NB4 (cell line): ENCODE measurements around the gene TMEM207.

Experiments used
- DNase-seq: peaks from one replicate; pipeline ENCODE4 v3.0.0; 2010; ENCODE audit warnings: low read depth
- H3K4me3 ChIP-seq: one replicate; pipeline ENCODE4 v1.5.1; 2011; ENCODE audit warnings: mild to moderate bottlenecking, low read depth, low read length, moderate library complexity
- MYC ChIP-seq: IDR thresholded peaks from 2 replicates; pipeline ENCODE4 v1.6.1; 2011; ENCODE audit warnings: low read depth, low read length
- POLR2A ChIP-seq: IDR thresholded peaks from 2 replicates; pipeline ENCODE4 v1.6.1; 2011; ENCODE audit warnings: mild to moderate bottlenecking; ENCODE audit not compliant: insufficient read length; ENCODE audit errors: extremely low read depth
- TF ChIP-seq, protein P1 (sequence below): IDR thresholded peaks from 2 replicates; pipeline ENCODE4 v1.6.1; 2011; ENCODE audit warnings: low read depth, low read length
- TF ChIP-seq, protein P2 (sequence below): IDR thresholded peaks from one replicate; pipeline ENCODE4 v1.5.1; 2012; ENCODE audit warnings: low read depth, low read length

Gene TMEM207

DNA sequence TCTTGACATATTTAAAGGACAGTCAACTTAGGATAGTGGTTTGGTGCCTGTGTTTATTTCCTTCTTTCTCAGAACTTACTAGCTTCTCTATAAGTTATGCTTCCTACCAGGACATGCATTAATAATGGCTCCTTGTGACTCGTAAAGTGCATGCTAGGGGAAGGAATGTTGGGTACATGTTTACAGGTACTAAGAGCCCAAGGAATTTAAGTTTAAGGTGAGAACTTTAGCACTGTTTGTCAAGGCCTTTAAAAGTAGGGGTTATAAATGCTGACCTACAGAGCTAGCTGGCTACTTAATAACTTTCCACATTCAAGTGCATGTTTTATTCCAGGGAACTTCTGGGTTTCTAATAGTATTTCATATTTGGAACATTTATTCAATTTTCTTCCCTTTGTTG, at the start of gene TMEM207:
TMEM207 (minus strand) TSS at position 101 of the 400 bp plus-strand sequence; CDS start at position 9, 92 bp downstream.
- DNase-seq: no peak
- TF ChIP-seq MYC: no peak
- no peak for TF ChIP-seq POLR2A
- TF ChIP-seq, protein P1, sequence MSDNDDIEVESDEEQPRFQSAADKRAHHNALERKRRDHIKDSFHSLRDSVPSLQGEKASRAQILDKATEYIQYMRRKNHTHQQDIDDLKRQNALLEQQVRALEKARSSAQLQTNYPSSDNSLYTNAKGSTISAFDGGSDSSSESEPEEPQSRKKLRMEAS: no peak
- TF ChIP-seq, protein P2, sequence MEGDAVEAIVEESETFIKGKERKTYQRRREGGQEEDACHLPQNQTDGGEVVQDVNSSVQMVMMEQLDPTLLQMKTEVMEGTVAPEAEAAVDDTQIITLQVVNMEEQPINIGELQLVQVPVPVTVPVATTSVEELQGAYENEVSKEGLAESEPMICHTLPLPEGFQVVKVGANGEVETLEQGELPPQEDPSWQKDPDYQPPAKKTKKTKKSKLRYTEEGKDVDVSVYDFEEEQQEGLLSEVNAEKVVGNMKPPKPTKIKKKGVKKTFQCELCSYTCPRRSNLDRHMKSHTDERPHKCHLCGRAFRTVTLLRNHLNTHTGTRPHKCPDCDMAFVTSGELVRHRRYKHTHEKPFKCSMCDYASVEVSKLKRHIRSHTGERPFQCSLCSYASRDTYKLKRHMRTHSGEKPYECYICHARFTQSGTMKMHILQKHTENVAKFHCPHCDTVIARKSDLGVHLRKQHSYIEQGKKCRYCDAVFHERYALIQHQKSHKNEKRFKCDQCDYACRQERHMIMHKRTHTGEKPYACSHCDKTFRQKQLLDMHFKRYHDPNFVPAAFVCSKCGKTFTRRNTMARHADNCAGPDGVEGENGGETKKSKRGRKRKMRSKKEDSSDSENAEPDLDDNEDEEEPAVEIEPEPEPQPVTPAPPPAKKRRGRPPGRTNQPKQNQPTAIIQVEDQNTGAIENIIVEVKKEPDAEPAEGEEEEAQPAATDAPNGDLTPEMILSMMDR: no peak
- H3K4me3 ChIP-seq: no peak within 1 kb of the TSS

DNA sequence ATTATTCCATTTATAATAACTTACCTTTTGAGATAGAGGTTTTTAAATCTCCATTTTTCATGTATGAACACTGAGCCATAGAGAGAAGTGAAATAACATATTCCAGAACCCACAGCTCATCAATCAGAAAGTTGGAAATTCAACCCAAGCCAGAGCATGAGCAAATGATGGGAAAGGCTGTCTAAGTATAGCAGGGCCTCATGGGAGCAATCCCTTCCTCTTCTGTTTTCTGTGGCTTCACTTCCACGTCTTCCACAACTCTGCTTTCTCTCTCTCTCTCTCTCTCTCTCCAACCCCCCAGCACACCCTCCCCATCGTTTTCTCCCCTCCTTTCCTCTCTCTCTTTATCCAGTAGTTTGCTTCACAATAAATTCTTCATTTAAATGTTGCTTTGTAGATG, 49.4 kb upstream of the TMEM207 start:
- DNase-seq: no peak
- no peak overlapping the region for H3K4me3 ChIP-seq
- TF ChIP-seq POLR2A (no peak), MYC (no peak)
- TF ChIP-seq, protein P1: no peak
- TF ChIP-seq, protein P2: no peak

DNA sequence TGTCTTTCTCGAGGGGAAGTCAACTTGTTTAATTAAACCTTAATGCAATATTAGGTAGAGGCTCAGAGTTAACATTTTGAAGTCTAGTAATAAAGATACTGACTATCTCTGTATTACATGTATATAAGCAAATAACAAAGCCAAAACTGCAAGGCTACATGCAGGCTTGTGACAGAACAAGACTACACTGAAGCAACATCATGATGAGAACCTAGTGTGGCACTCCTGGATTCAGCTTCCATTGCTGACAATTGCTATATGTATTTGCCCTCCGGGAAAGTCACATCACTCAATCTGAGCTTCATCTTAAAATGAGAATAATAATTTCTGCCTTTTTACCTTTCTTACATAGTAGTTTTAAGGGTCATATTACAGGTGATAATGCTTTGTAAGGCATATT, 48.6 kb upstream of the TMEM207 start:
- no peak overlapping the region for H3K4me3 ChIP-seq
- no peak for DNase-seq
- TF ChIP-seq, protein P1: no peak
- no peak for TF ChIP-seq MYC
- TF ChIP-seq, protein P2: no peak
- TF ChIP-seq POLR2A: no peak

DNA sequence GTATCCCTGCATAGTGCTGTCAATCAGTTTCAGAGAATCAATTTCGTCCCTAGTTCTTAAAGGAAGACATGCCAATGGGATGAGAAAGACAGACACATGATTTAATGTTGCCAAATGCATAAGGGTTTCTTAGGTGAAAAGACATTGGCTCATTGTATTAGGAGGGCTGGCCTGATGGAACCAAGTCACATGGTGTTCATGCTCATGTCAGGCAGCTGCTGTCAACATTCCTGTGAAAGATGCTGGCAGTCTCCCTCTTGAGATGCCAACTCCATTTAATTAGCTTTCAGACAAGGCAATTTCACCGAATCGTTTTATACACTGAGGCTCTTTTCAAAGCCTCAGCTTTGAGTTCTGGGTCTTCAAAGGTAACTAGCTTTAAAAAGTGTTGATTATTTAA, 48.1 kb upstream of the TMEM207 start:
- DNase-seq: no peak
- H3K4me3 ChIP-seq: no peak overlapping the region
- TF ChIP-seq MYC: no peak
- TF ChIP-seq, protein P1: no peak
- TF ChIP-seq, protein P2: no peak
- TF ChIP-seq POLR2A: no peak

DNA sequence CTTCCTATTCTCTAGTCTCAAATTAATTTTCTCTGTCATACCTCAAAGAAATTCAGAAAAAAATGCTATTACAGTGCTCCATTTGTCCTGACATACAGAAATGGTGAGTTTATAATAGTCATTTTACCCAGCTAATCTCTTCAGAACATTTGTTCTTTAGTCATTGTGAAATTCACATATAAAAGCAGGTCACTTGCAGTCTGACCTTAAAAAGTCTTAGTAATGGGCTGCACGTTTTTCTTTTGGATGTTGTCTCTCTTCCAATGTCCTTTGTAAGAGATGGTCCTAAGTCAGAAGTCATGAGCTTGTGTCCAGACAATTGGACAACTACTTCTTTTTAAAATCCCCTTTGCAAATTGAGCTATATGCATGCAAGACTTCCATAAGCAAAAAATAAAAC, 47.2 kb upstream of the TMEM207 start:
- DNase-seq: no peak
- TF ChIP-seq MYC (no peak), POLR2A (no peak)
- TF ChIP-seq, protein P2: no peak
- H3K4me3 ChIP-seq: no peak overlapping the region

DNA sequence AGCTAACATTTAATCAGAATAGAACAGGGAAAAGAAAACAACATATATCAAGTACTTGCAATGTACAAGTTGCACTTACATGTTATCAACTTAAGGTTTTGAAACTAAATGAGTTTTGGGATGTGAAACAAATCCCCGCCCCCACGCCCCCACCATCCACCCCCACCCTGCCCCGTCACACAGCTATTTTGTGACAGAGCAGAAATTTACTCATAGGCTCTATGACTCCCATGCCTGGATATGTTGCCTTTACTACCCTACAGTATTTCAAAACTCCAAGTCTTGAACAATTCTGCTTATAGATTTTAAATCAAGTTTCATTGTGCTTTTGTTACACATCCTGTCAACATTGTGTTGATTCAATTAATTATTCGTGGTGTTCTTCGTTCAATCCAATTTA, 46.1 kb upstream of the TMEM207 start:
- DNase-seq: no peak
- TF ChIP-seq MYC (no peak), POLR2A (no peak)
- TF ChIP-seq, protein P2: no peak
- TF ChIP-seq, protein P1: no peak
- H3K4me3 ChIP-seq: no peak overlapping the region
